Cardiac muscle cell (in vitro differentiated cells and primary cell): ENCODE results near the gene CATSPERD. TPM values are rescaled to one million over a fixed set of nuclear protein-coding genes. Genes with fewer than 3 reads are reported as not detected.

Experiments used
- DNase-seq, 2 donors: peaks; one replicate each; pipeline versions ENCODE4 v3.0.0 to v3.0.0-alpha.2; 2010 to 2017; ENCODE audit warnings: low read depth in 1 of 2, low spot score in 1 of 2
- H3K27ac ChIP-seq: fragments of 200-600 bp; sonication (generic); 2 replicates; pipeline ENCODE4 v1.5.1; 2016
- H3K27me3 ChIP-seq: fragments of 200-600 bp; sonication (generic); 2 replicates; pipeline ENCODE4 v1.6.0; 2016; ENCODE audit warnings: control low read depth
- H3K36me3 ChIP-seq: fragments of 200-600 bp; sonication (generic); 2 replicates; pipeline ENCODE4 v1.5.1; 2016; ENCODE audit warnings: control low read depth
- H3K4me1 ChIP-seq: fragments of 200-600 bp; sonication (generic); 2 replicates; pipeline ENCODE4 v1.8.1; 2017; ENCODE audit warnings: low read depth, mild to moderate bottlenecking, mixed run types
- H3K4me3 ChIP-seq: fragments of 200-600 bp; sonication (generic); 2 replicates; pipeline ENCODE4 v1.5.1; 2016; ENCODE audit warnings: mild to moderate bottlenecking
- H3K9me3 ChIP-seq: fragments of 200-600 bp; sonication (generic); 2 replicates; pipeline ENCODE4 v1.5.1; 2017; ENCODE audit warnings: low read depth, mild to moderate bottlenecking, control low read depth
- polyA plus RNA-seq: library from polyadenylated mRNA; unstranded; fragments of >200 nt; fragmentation: Nextera tagmentation; extraction: Ambion mirVana; gene quantifications from 2 replicates; pipeline ENCODE4 v1.2.1, GENCODE V29; 2016
- total RNA-seq: library from RNA; depleted of rRNA; stranded (reverse); fragments of >200 nt; gene quantifications from 2 replicates; pipeline ENCODE4 v1.2.3, GENCODE V29; 2016
- TF ChIP-seq, protein P1 (sequence below): IDR thresholded peaks from 2 replicates; pipeline ENCODE4 v1.5.1; 2012; ENCODE audit warnings: low read depth, mild to moderate bottlenecking, low read length

Gene CATSPERD
- total and polyA plus RNA-seq, 2 experiments from 2014 or later: not detected

DNA sequence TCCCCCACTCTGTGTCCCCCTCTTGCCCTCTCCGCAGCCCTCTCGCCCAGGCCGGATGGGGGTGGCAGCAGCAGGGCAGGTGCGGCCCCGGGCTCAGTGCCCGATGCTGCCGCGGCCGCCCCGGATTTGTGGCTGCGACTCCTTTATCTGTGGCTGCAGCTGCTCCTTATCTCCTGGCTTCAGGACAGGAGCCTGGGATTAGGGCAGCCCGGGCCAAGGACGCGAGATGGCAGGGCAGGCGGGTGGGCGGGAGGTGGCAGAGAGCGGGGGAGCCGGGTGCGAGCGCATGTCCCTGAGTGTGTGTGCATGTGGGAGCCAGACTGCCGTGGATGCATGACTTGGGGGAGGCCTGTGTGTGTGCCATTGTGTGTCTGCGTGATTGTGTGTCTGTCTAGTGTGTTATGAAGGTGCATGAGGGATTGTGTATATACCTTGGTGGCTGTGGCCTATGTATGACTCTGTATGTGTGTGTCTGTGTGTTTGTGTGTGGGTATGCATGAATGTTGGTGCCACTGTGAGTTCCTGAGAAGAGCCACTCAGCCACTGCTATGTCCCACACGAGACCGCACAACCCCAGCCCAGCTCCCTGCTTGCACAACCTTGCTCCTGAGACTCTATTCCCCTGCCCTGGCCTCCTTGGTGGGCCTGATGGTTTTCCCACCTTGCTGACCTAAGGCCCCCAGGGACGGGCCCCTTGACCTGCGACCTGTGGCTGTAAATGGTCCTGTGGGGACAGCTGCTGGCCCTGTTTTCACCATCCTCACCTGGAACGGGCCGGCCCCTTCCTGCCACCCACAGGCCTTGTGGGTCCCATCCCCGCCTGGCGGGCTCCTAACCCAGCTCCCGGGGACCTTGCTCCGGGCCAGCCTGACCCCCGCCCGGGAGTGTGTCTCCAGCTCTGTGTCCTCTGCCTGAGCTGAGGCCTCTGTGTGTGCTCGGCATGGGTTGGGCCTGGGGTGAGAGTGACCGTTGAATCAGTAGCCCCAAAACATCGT lies 79.1 kb downstream of the CATSPERD start:
- Histone ChIP-seq H3K4me1 (peaks cover 3% of the 10 kb centered on the region), H3K27me3 (no peaks in the 10 kb centered on the region), H3K9me3 (no peaks in the 10 kb centered on the region), H3K4me3 (no peak overlapping the region), H3K36me3 (no peaks in the 10 kb centered on the region), H3K27ac (no peak overlapping the region)
- TF ChIP-seq, protein P1, sequence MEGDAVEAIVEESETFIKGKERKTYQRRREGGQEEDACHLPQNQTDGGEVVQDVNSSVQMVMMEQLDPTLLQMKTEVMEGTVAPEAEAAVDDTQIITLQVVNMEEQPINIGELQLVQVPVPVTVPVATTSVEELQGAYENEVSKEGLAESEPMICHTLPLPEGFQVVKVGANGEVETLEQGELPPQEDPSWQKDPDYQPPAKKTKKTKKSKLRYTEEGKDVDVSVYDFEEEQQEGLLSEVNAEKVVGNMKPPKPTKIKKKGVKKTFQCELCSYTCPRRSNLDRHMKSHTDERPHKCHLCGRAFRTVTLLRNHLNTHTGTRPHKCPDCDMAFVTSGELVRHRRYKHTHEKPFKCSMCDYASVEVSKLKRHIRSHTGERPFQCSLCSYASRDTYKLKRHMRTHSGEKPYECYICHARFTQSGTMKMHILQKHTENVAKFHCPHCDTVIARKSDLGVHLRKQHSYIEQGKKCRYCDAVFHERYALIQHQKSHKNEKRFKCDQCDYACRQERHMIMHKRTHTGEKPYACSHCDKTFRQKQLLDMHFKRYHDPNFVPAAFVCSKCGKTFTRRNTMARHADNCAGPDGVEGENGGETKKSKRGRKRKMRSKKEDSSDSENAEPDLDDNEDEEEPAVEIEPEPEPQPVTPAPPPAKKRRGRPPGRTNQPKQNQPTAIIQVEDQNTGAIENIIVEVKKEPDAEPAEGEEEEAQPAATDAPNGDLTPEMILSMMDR: no peak
- peak in 1 of 2 donors; percentile 19 for DNase-seq

DNA sequence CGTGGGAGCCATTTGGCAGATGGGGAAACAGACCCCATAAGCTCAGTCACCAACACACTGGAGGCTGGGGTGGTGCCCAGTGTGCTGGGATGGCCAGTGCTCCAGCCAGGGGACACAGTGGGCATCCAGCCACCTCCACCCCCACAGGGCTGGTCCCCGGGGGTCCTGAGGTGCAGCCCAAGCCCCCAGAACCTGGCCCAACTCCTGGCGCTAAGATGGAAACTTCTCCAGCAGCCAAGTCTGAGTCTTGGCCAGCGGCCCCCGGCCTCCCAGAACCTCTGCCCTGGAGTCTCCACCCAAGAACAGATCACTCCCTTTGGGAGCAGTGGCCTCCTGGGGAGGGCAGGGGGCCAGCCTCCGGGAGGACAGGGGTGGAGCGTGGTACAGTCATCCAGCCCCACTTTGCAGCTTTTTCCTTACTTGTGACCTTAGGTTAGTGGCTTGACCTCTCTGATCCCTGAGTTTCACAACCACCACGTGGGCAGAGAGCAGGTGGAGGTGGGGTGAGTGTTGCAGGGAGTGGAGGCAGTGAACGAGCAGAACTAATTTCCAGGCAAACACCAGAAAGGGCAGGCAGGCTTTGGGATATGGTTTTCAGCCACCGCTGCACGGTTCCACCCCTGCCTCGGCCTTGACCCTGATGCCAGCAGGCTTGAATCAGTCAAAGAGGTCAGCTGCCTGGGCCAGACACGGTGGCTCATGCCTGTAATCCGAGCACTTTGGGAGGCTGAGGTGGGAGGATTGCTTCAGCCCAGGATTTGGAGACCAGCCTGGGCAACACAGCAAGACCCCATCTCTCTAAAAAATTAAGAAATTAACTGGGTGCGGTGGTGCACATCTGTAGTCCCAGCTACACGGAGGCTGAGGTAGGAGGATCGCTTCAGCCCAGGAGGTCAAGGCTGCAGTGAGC lies 80.2 kb downstream of the CATSPERD start:
- Histone ChIP-seq H3K27ac (no peak overlapping the region), H3K9me3 (no peaks in the 10 kb centered on the region), H3K4me1 (peaks cover 3% of the 10 kb centered on the region), H3K36me3 (no peaks in the 10 kb centered on the region), H3K27me3 (no peaks in the 10 kb centered on the region), H3K4me3 (no peak overlapping the region)
- TF ChIP-seq, protein P1: no peak
- no peak for DNase-seq

DNA sequence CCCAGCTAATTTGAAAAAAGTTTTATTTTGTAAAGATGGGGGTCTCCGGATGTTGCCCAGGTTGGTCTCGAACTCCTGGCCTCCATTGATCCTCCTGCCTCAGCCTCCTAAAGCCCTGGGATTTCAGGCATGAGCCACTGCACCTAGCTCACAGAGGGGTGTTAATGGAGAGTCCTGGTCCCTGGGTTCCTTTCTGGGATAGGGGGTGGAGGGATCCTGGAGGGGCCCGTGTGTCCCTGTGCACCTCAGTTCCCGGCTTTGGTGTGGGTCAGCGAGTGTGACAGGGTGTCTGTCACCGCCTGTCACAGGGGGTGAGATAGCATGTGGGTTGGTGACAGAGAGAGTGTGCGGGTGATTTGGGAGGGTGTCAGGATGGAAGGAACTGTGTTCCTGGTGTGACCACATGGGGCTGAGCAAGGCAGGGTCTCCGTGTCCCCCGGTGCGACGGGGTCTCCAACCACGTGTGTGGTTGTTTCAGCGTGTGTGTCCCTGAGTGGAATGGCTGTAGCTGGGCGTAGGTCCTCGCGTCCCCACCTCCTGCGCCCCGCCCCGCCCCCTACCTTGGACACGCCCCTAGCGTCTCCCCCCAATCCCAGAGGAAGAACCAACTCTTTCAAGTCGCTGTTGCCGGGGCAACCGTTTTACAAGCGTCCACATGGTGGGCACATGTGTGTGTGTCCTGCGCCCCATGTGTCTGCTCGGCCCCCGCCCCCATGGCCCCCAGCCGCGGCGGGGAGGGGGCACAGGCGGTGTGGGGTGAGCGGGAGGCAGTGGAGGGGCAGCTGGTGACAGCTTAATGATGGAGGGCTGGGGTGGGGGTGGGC lies 81.6 kb downstream of the CATSPERD start:
- Histone ChIP-seq H3K4me3 (no peak overlapping the region), H3K36me3 (no peaks in the 10 kb centered on the region), H3K27ac (no peak overlapping the region), H3K4me1 (peaks cover 7% of the 10 kb centered on the region), H3K9me3 (no peaks in the 10 kb centered on the region), H3K27me3 (no peaks in the 10 kb centered on the region)
- peak; percentile 37 to 80 for DNase-seq
- TF ChIP-seq, protein P1: no peak

DNA sequence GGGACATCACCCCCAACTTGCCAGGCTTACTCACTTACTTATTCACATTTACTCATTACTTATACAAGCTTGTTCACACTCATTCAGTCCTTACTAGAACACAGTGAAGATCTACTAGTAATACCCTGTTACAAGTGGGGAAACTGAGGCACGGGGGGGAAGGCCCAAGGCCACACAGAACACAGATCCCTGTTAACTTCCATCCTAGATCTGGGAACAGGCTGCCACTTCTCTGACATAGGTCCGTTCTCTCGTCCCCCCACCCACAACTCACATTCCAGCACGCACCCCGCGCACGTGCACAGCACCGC lies 83.0 kb downstream of the CATSPERD start:
- H3K9me3 ChIP-seq: no peaks in the 10 kb centered on the region
- TF ChIP-seq, protein P1: no peak
- H3K4me1 ChIP-seq: peaks cover 7% of the 10 kb centered on the region
- DNase-seq: no peak
- no peaks in the 10 kb centered on the region for H3K27me3 ChIP-seq
- H3K4me3 ChIP-seq: no peak overlapping the region
- no peaks in the 10 kb centered on the region for H3K36me3 ChIP-seq
- no peak overlapping the region for H3K27ac ChIP-seq
